HEK293 (cell line): ENCODE data around the gene ZNF764.

Experiments
- CTCF ChIP-seq: fragments of 450-650 bp; formaldehyde crosslinking; IDR thresholded peaks from 2 replicates; pipeline ENCODE4 v1.5.1; 2016; ENCODE audit warnings: missing biosample characterization, missing genetic modification characterization
- GLI2 ChIP-seq: fragments of 450-650 bp; formaldehyde crosslinking; IDR thresholded peaks from 2 replicates; pipeline ENCODE4; 2017; ENCODE audit warnings: missing biosample characterization, missing genetic modification characterization, low read depth, borderline replicate concordance
- TCF7L2 ChIP-seq: IDR thresholded peaks from 2 replicates; pipeline ENCODE4 v1.6.1; 2011; ENCODE audit warnings: low read depth, mild to moderate bottlenecking, inconsistent platforms, low read length, moderate library complexity, borderline replicate concordance
- ZNF121 ChIP-seq: fragments of 450-650 bp; formaldehyde crosslinking; IDR thresholded peaks from 2 replicates; pipeline ENCODE4 v1.5.1; 2016; ENCODE audit warnings: missing biosample characterization, missing genetic modification characterization
- ZNF138 ChIP-seq: fragments of 450-650 bp; formaldehyde crosslinking; IDR thresholded peaks from 2 replicates; pipeline ENCODE4 v1.5.1; 2016; ENCODE audit warnings: missing biosample characterization, missing genetic modification characterization, borderline replicate concordance
- ZNF366 ChIP-seq: fragments of 450-650 bp; formaldehyde crosslinking; conservative IDR thresholded peaks from 2 replicates; pipeline ENCODE4 v1.5.1; 2016; ENCODE audit warnings: missing biosample characterization, missing genetic modification characterization
- ZNF510 ChIP-seq: fragments of 450-650 bp; formaldehyde crosslinking; IDR thresholded peaks from 2 replicates; pipeline ENCODE4 v1.5.1; 2018; ENCODE audit warnings: mild to moderate bottlenecking, missing genetic modification characterization, missing biosample characterization; ENCODE audit not compliant: insufficient replicate concordance
- ZNF544 ChIP-seq: fragments of 450-650 bp; formaldehyde crosslinking; IDR thresholded peaks from 2 replicates; pipeline ENCODE4 v1.5.0; 2017; ENCODE audit warnings: missing biosample characterization, missing genetic modification characterization
- ZNF561 ChIP-seq: fragments of 450-650 bp; IDR thresholded peaks from 2 replicates; pipeline ENCODE4 v1.5.1; 2018; ENCODE audit warnings: missing biosample characterization, missing genetic modification characterization, borderline replicate concordance
- ZNF629 ChIP-seq: fragments of 450-650 bp; formaldehyde crosslinking; IDR thresholded peaks from 2 replicates; pipeline ENCODE4 v1.5.1; 2017; ENCODE audit warnings: missing biosample characterization, missing genetic modification characterization
- ZNF639 ChIP-seq: fragments of 450-650 bp; formaldehyde crosslinking; IDR thresholded peaks from 2 replicates; pipeline ENCODE4 v1.5.1; 2016; ENCODE audit warnings: missing biosample characterization, missing genetic modification characterization
- ZNF747 ChIP-seq: fragments of 450-650 bp; formaldehyde crosslinking; IDR thresholded peaks from 2 replicates; pipeline ENCODE4 v1.5.1; 2016; ENCODE audit warnings: missing biosample characterization, missing genetic modification characterization

GRCh38 chr16:30526137-30526822 lies 31.9 kb downstream of the ZNF764 start, which contains the start of gene ZNF768:
- no peak for TF ChIP-seq ZNF561 (tag by site-specific recombination)
- TF ChIP-seq ZNF639, result no peak
- no peak for TF ChIP-seq ZNF510 (tag by site-specific recombination)
- no peak for TF ChIP-seq GLI2 (tag by site-specific recombination)
- no peak for TF ChIP-seq ZNF544 (tag by site-specific recombination)
- no peak for TF ChIP-seq ZNF121 (tag by site-specific recombination)
- TF ChIP-seq ZNF138 (tag by site-specific recombination), result no peak
- TF ChIP-seq CTCF, result no peak
- TF ChIP-seq TCF7L2, result no peak
- TF ChIP-seq ZNF747 (tag by site-specific recombination), result no peak
- TF ChIP-seq ZNF366 (tag by site-specific recombination), result no peak
- peak; percentile 23; the same call in 1 of the 2 replicates for TF ChIP-seq ZNF629 (tag by site-specific recombination)
